Suprapubic skin (tissue), 4 donors: ENCODE data around the gene STH.

Experiments used
- POLR2A ChIP-seq, 2 donors: fragments of 450-650 bp; IDR thresholded peaks; one replicate each; pipeline ENCODE4 v1.6.1; 2017; ENCODE audit warnings: antibody characterized with exemption in 2 of 2, mild to moderate bottlenecking in 2 of 2, moderate library complexity in 2 of 2
- POLR2AphosphoS5 ChIP-seq, 3 donors: sonication (generic); formaldehyde crosslinking; IDR thresholded peaks; one replicate each; pipeline ENCODE4 v1.6.1; 2017; ENCODE audit warnings: antibody characterized with exemption in 3 of 3
- TF ChIP-seq, protein P1 (sequence below), 2 donors: fragments of 200-600 bp in 1 of 2; fragments of 450-650 bp in 1 of 2; sonication (generic) in 1 of 2; IDR thresholded peaks; one replicate each; pipeline ENCODE4 v1.5.1; 2016 to 2019; ENCODE audit warnings: antibody characterized with exemption in 2 of 2, mild to moderate bottlenecking in 1 of 2, moderate library complexity in 1 of 2

DNA sequence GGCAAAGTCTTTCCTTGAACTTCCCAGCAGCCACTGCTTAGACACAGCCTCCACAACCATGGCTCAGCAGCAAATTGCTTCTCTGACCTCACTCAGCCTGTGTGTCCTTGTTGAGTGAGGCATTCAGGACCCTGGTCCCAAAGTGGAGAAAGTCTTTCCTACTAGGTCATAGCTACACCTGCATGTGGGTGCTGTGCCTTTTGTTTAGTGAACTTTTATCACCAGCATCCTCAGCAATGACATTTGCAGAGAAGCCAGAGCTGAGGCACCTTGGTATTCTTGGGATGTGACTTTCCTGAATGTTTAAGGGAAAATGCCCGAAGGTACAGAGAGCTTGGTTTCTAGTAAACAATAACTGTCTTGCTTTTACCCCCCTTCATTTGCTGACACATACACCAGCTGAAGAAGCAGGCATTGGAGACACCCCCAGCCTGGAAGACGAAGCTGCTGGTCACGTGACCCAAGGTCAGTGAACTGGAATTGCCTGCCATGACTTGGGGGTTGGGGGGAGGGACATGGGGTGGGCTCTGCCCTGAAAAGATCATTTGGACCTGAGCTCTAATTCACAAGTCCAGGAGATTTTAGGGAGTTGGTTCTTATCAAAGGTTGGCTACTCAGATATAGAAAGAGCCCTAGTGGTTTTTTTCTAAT is 20.9 kb upstream of the STH start:
- TF ChIP-seq POLR2A (IDR thresholded peaks at IDR 0.05) (no peak), POLR2AphosphoS5 (IDR thresholded peaks at IDR 0.05) (no peak)
- TF ChIP-seq, protein P1, sequence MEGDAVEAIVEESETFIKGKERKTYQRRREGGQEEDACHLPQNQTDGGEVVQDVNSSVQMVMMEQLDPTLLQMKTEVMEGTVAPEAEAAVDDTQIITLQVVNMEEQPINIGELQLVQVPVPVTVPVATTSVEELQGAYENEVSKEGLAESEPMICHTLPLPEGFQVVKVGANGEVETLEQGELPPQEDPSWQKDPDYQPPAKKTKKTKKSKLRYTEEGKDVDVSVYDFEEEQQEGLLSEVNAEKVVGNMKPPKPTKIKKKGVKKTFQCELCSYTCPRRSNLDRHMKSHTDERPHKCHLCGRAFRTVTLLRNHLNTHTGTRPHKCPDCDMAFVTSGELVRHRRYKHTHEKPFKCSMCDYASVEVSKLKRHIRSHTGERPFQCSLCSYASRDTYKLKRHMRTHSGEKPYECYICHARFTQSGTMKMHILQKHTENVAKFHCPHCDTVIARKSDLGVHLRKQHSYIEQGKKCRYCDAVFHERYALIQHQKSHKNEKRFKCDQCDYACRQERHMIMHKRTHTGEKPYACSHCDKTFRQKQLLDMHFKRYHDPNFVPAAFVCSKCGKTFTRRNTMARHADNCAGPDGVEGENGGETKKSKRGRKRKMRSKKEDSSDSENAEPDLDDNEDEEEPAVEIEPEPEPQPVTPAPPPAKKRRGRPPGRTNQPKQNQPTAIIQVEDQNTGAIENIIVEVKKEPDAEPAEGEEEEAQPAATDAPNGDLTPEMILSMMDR (IDR thresholded peaks at IDR 0.05), result no peak
